K562 (cell line): ENCODE data around the gene NET1. TPM values are rescaled to one million over a fixed set of nuclear protein-coding genes. Genes with fewer than 3 reads are reported as not detected.

Experiments
- ATAC-seq: fragments of 200-7000 bp; cut with Tn5 transposase; 3 replicates; pipeline ENCODE4 v1.9.1; 2020; ENCODE audit warnings: moderate library complexity
- BruUV-seq: library from RNA; stranded (reverse); fragments of 400-500 nt; replicated peaks from 2 replicates; lab custom pipeline; 2021; lab: Mats Ljungman, UMichigan
- CTCF ChIA-PET: fragments of 300-600 bp; formaldehyde crosslinking; extraction: SDS; loops from one replicate; lab custom pipeline; 2021; ENCODE audit warnings: low intra/inter-chr PET ratio; lab: Yijun Ruan, JAX
- POLR2A ChIA-PET: fragments of 300-600, 350-650 bp; sonication (Branson Sonifier 250); formaldehyde crosslinking; extraction: SDS; loops from one replicate; lab custom pipeline; 2021; ENCODE audit warnings: antibody characterized with exemption, inconsistent platforms; lab: Yijun Ruan, JAX
- DNase-seq, 4 experiments: peaks; one replicate each; pipeline versions ENCODE4 v3.0.0 to v3.0.0-alpha.2; 2011 to 2018; ENCODE audit warnings: low spot score in 3 of 4, mixed read lengths in 3 of 4; ENCODE audit errors: extremely low read depth in 1 of 4
- FAIRE-seq: peaks from 2 replicates; lab custom pipeline; 2011; peaks lifted over from hg19 to GRCh38; lab: Jason Lieb, UNC
- H2AFZ ChIP-seq: 2 replicates; pipeline ENCODE4 v1.6.0; 2011; ENCODE audit warnings: low read depth, low read length, control low read depth, inconsistent platforms
- H3K27ac ChIP-seq: fragments of 200-600 bp; 3 replicates; pipeline ENCODE4 v1.8.0; 2011; ENCODE audit warnings: low read depth, mild to moderate bottlenecking, control low read depth, inconsistent platforms, low read length, moderate library complexity, mixed read lengths; ENCODE audit errors: extremely low read depth
- H3K27me3 ChIP-seq, 2 experiments: fragments of 300-600 bp in 1 of 2; 2 replicates in 1 of 2; 3 replicates in 1 of 2; pipeline versions ENCODE4 v1.6.0 to v1.8.0; 2011; ENCODE audit warnings: inconsistent platforms in 2 of 2, low read length in 2 of 2, mild to moderate bottlenecking in 1 of 2, mixed read lengths in 1 of 2, moderate library complexity in 1 of 2; ENCODE audit not compliant: control insufficient read depth in 2 of 2, insufficient read depth in 2 of 2
- H3K36me3 ChIP-seq: fragments of 300-600 bp; 3 replicates; pipeline ENCODE4 v1.8.0; 2011; ENCODE audit warnings: mild to moderate bottlenecking, low read length, inconsistent platforms; ENCODE audit not compliant: control insufficient read depth, insufficient read depth
- H3K4me1 ChIP-seq, 2 experiments: fragments of 200-600 bp in 1 of 2; replicated peaks in 1 of 2; 2 replicates in 1 of 2; 3 replicates in 1 of 2; pipeline versions ENCODE4 v1.5.1 to v1.8.0; 2011; ENCODE audit warnings: inconsistent platforms in 2 of 2, low read length in 2 of 2, mild to moderate bottlenecking in 1 of 2, mixed read lengths in 1 of 2, moderate library complexity in 1 of 2; ENCODE audit not compliant: control insufficient read depth in 2 of 2, insufficient read depth in 2 of 2
- H3K4me2 ChIP-seq: 2 replicates; pipeline ENCODE4 v1.6.1; 2011; ENCODE audit warnings: low read length, control low read depth, inconsistent platforms, mixed read lengths; ENCODE audit not compliant: insufficient read depth
- H3K4me3 ChIP-seq: fragments of 200-600 bp; sonication (generic), shearing (Covaris generic); 2 replicates; pipeline ENCODE4 v1.5.1; 2016; ENCODE audit warnings: control low read depth, inconsistent platforms
- H3K79me2 ChIP-seq: fragments of 200-600 bp; 3 replicates; pipeline ENCODE4 v1.8.0; 2011; ENCODE audit warnings: low read length, inconsistent platforms; ENCODE audit not compliant: control insufficient read depth, insufficient read depth
- H3K9ac ChIP-seq, 2 experiments: 2 replicates each; pipeline versions ENCODE4 v1.6.0 to v1.6.1; 2011; ENCODE audit warnings: low read depth in 2 of 2, low read length in 2 of 2, control low read depth in 1 of 2, inconsistent platforms in 1 of 2, mild to moderate bottlenecking in 1 of 2, mixed read lengths in 1 of 2; ENCODE audit not compliant: insufficient read depth in 1 of 2
- H3K9me1 ChIP-seq: one replicate; pipeline ENCODE4 v1.6.0; 2011; ENCODE audit warnings: inconsistent platforms, mild to moderate bottlenecking, low read length, moderate library complexity; ENCODE audit not compliant: control insufficient read depth, insufficient read depth
- H3K9me3 ChIP-seq: replicated peaks from 2 replicates; pipeline ENCODE4 v1.5.1; 2011; ENCODE audit warnings: low read depth, low read length, inconsistent platforms; ENCODE audit not compliant: control insufficient read depth, insufficient read depth
- H4K20me1 ChIP-seq: replicated peaks from 2 replicates; pipeline ENCODE4 v1.6.1; 2011; ENCODE audit warnings: low read length, inconsistent platforms, mixed read lengths; ENCODE audit not compliant: control insufficient read depth, insufficient read depth
- BCLAF1 ChIP-seq, 2 experiments: fragments of 450-650 bp in 1 of 2; IDR thresholded peaks; 2 replicates each; pipeline ENCODE4 v1.6.1; 2011 to 2017; ENCODE audit warnings: low read depth in 2 of 2, antibody characterized with exemption in 1 of 2, borderline replicate concordance in 1 of 2, low read length in 1 of 2, mild to moderate bottlenecking in 1 of 2, mixed read lengths in 1 of 2; ENCODE audit not compliant: control insufficient read depth in 1 of 2
- MCM5 ChIP-seq: fragments of 450-650 bp; IDR thresholded peaks from 2 replicates; pipeline ENCODE4 v1.6.1; 2016; ENCODE audit warnings: low read depth
- ZBTB40 ChIP-seq, 2 experiments: fragments of 450-650 bp in 1 of 2; sonication (generic) in 1 of 2; formaldehyde crosslinking in 1 of 2; IDR thresholded peaks; 2 replicates each; pipeline versions ENCODE4 v1.7.1 to v1.9.0; 2016 to 2022; ENCODE audit warnings: inconsistent platforms in 1 of 2, mild to moderate bottlenecking in 1 of 2, missing genetic modification reagents in 1 of 2
- ZBTB43 ChIP-seq: sonication (generic); formaldehyde crosslinking; IDR thresholded peaks from 2 replicates; pipeline ENCODE4 v1.8.0; 2023; ENCODE audit warnings: mild to moderate bottlenecking, missing genetic modification reagents
- ZFP36 ChIP-seq: fragments of 150-350 bp; IDR thresholded peaks from 2 replicates; pipeline ENCODE4 v1.6.1; 2018; ENCODE audit warnings: low read length, low read depth; ENCODE audit not compliant: partially characterized antibody
- ZNF445 ChIP-seq: fragments of 250-450 bp; sonication (Bioruptor Pico); IDR thresholded peaks from 2 replicates; pipeline ENCODE4 v1.4.0; 2020; ENCODE audit warnings: low read depth, mild to moderate bottlenecking, moderate library complexity
- WGBS: fragments of 100-300 bp; shearing (Covaris generic); methylation state at CpG from one replicate; pipeline ENCODE4 v1.1.6; 2016; ENCODE audit warnings: low coverage, mixed read lengths; ENCODE audit not compliant: insufficient coverage; ENCODE audit errors: missing lambda C conversion rate; 5-methylcytosine and 5-hydroxymethylcytosine counted together
- in situ Hi-C: fragments of 300-500 bp; cut with MboI; formaldehyde crosslinking; loops from 4 replicates; pipeline ENCODE4 v1.15.0; 2018; ENCODE audit warnings: inconsistent platforms, mixed read lengths
- intact Hi-C: fragments of 100-400 bp; cut with micrococcal nuclease; formaldehyde crosslinking; loops from 2 replicates; pipeline ENCODE4 v1.14.2; 2022
- polyA plus RNA-seq, 8 experiments: library from polyadenylated mRNA; depleted of rRNA in 4 of 8; stranded (reverse) in 5 of 8; unstranded in 3 of 8; fragments of >200 nt; fragmentation: Nextera tagmentation in 2 of 8; fragmentation: Illumina TruSeq in 1 of 8; extraction: Ambion mirVana in 2 of 8; extraction: Trizol in 1 of 8; gene quantifications; 2 replicates each; pipeline versions ENCODE4 v1.2.1 to v1.2.3, GENCODE V29; 2011 to 2014; ENCODE audit warnings: inconsistent platforms in 1 of 8, missing spikeins in 1 of 8
- total RNA-seq, 7 experiments: library from RNA; depleted of rRNA in 6 of 7; stranded (reverse); fragments of >200 nt in 6 of 7; fragmentation: Illumina TruSeq in 2 of 7; extraction: Trizol in 2 of 7; gene quantifications; 2 replicates each; pipeline versions ENCODE4 v1.2.1 to v1.2.3, GENCODE V29; 2011 to 2021; ENCODE audit warnings: low replicate concordance in 1 of 7

The NET1 gene
- total and polyA plus RNA-seq, 9 of the 15 experiments (the other 6 are each of a cell fraction or from before 2014, with no cell fraction given): 47.4 to 258 (median 106) TPM

- no peaks in the 10 kb centered on the region for H3K9me3 ChIP-seq
- TF ChIP-seq BCLAF1 (IDR thresholded peaks at IDR 0.05; ENCODE audit: borderline replicate concordance in 1 of 2, control insufficient read depth in 1 of 2, low read depth in 2 of 2, low read length in 1 of 2): no peak
- no peak for TF ChIP-seq ZBTB40 (IDR thresholded peaks at IDR 0.05)
- TF ChIP-seq ZBTB40 (CRISPR knock-in tag; IDR thresholded peaks at IDR 0.05): no peak
- no peak for TF ChIP-seq MCM5
- TF ChIP-seq ZNF445 (CRISPR knock-in tag): no peak
- TF ChIP-seq ZBTB43 (CRISPR knock-in tag): no peak
- no peak for TF ChIP-seq ZFP36
- no peaks in the 10 kb centered on the region for H3K9me1 ChIP-seq
- DNase-seq (no peak), FAIRE-seq (no peak), ATAC-seq (no peak)
- no peaks in the 10 kb centered on the region for H4K20me1 ChIP-seq
- no peak overlapping the region for H3K9ac ChIP-seq
- H3K27ac ChIP-seq: no peak overlapping the region
- H3K36me3 ChIP-seq: no peaks in the 10 kb centered on the region
- no TSS peak for BruUV-seq
- in situ Hi-C loops: no loop called here
- intact Hi-C loops: no loop called here
- H3K4me3 ChIP-seq: no peak overlapping the region
- H3K79me2 ChIP-seq: no peaks in the 10 kb centered on the region
- ChIA-PET CTCF (no interaction called here), POLR2A (interaction anchor here (0.6 to 0.7 kb wide), 3 partner anchors 9 to 70 kb away, joined by 3 read pairs; no protein-coding TSS in a partner anchor)
- H3K4me1 ChIP-seq: peaks cover 15 to 41% of the 10 kb centered on the region in 2 experiments
- H3K4me2 ChIP-seq: no peak overlapping the region
- H2AFZ ChIP-seq: no peak overlapping the region
- 54% methylated on average over 3 of the region's 3 CpGs for WGBS
- no peaks in the 10 kb centered on the region for H3K27me3 ChIP-seq
These were observed 81.3 kb downstream of the NET1 start for GRCh38 chr10:5493691-5494090.
